OCI-LY1 (cell line): ENCODE results near the gene FDPS.

Experiments
- H2AFZ ChIP-seq: fragments of 200-600 bp; sonication (generic), shearing (Covaris generic); 2 replicates; pipeline ENCODE4 v1.6.0; 2014; ENCODE audit warnings: antibody characterized with exemption, mild to moderate bottlenecking, low read length
- H3F3A ChIP-seq: fragments of 200-600 bp; sonication (generic), shearing (Covaris generic); 2 replicates; pipeline ENCODE4 v1.6.0; 2014; ENCODE audit warnings: mild to moderate bottlenecking, antibody characterized with exemption, low read length, moderate library complexity; ENCODE audit not compliant: insufficient read depth
- H3K27ac ChIP-seq: fragments of 200-600 bp; sonication (generic); 2 replicates; pipeline ENCODE4 v1.5.1; 2014; ENCODE audit warnings: low read length, mixed run types, mild to moderate bottlenecking, low read depth; ENCODE audit not compliant: poor library complexity, severe bottlenecking
- H3K27me3 ChIP-seq: fragments of 200-600 bp; sonication (generic); 2 replicates; pipeline ENCODE4 v1.6.0; 2014; ENCODE audit warnings: antibody characterized with exemption, mild to moderate bottlenecking, low read length, moderate library complexity; ENCODE audit not compliant: insufficient read depth
- H3K36me3 ChIP-seq: fragments of 200-600 bp; sonication (generic); 2 replicates; pipeline ENCODE4 v1.6.1; 2014; ENCODE audit warnings: mild to moderate bottlenecking, antibody characterized with exemption, low read length, moderate library complexity, mixed read lengths; ENCODE audit not compliant: insufficient read depth
- H3K4me1 ChIP-seq: fragments of 200-600 bp; sonication (generic); 2 replicates; pipeline ENCODE4 v1.5.1; 2014; ENCODE audit warnings: mild to moderate bottlenecking, low read length, moderate library complexity; ENCODE audit not compliant: insufficient read depth, severe bottlenecking
- H3K4me2 ChIP-seq: fragments of 200-600 bp; sonication (generic), shearing (Covaris generic); 2 replicates; pipeline ENCODE4 v1.6.1; 2014; ENCODE audit warnings: low read length
- H3K4me3 ChIP-seq: fragments of 200-600 bp; sonication (generic); 2 replicates; pipeline ENCODE4 v1.5.1; 2014; ENCODE audit warnings: low read length, low read depth, mild to moderate bottlenecking, mixed read lengths; ENCODE audit not compliant: poor library complexity, severe bottlenecking
- H3K79me2 ChIP-seq: fragments of 200-600 bp; shearing (Covaris generic); 2 replicates; pipeline ENCODE4 v1.6.1; 2016; ENCODE audit warnings: mixed run types, low read length, mixed read lengths; ENCODE audit not compliant: insufficient read depth
- H3K9ac ChIP-seq: fragments of 200-600 bp; sonication (generic), shearing (Covaris generic); 2 replicates; pipeline ENCODE4 v1.6.1; 2014; ENCODE audit warnings: mild to moderate bottlenecking, low read length, mixed read lengths
- H3K9me2 ChIP-seq: fragments of 200-600 bp; sonication (generic), shearing (Covaris generic); 2 replicates; pipeline ENCODE4 v1.6.1; 2014; ENCODE audit warnings: low read depth, mild to moderate bottlenecking, low read length, mixed read lengths
- H3K9me3 ChIP-seq: fragments of 200-600 bp; shearing (Covaris generic); 2 replicates; pipeline ENCODE4 v1.6.1; 2014; ENCODE audit warnings: low read length, mixed read lengths
- H4K20me1 ChIP-seq: fragments of 200-600 bp; sonication (generic), shearing (Covaris generic); 2 replicates; pipeline ENCODE4 v1.6.0; 2016; ENCODE audit warnings: mild to moderate bottlenecking, low read length; ENCODE audit not compliant: insufficient read depth
- EZH2 ChIP-seq: fragments of 200-600 bp; sonication (generic), shearing (Covaris generic); IDR thresholded peaks from 2 replicates; pipeline ENCODE4 v1.8.0; 2017; ENCODE audit warnings: borderline replicate concordance, mixed run types, mild to moderate bottlenecking, antibody characterized with exemption, low read length, moderate library complexity, mixed read lengths
- TF ChIP-seq, protein P1 (sequence below): fragments of 200-600 bp; sonication (generic), shearing (Covaris generic); IDR thresholded peaks from 2 replicates; pipeline ENCODE4 v1.5.1; 2017; ENCODE audit warnings: mild to moderate bottlenecking, antibody characterized with exemption, low read length, moderate library complexity, mixed read lengths

Gene FDPS

DNA sequence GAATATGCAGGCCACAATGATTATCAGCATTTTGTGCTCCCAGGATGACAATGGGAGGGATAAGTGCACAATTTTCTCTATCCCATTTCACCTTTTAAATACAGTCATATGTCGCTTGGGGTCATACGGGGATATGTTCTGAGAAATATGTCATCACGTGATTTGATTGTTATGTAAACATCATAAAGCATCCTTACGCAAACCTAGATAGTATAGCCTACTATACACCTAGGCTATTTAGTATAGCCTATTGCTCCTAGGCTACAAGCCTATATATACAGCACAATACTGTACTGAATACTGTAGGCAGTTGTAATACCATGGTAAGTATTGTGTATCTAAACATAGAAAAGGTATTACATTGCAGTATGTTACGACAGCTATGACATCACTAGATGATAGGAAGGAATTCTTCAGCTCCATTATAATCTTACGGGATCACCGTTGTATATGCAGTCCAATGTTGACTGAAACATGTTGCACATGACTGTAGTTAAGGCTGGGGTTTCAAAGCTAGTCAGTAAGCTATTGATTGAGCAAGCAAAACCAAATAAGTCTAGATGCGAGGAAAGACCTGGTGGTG, 30.9 kb downstream of the FDPS start:
- H3K36me3 ChIP-seq, result peaks cover 94% of the 10 kb centered on the region
- no peaks in the 10 kb centered on the region for H3K79me2 ChIP-seq
- H3F3A ChIP-seq, result no peaks in the 10 kb centered on the region
- H3K4me2 ChIP-seq, result no peak overlapping the region
- no peak overlapping the region for H2AFZ ChIP-seq
- no peak overlapping the region for H3K4me3 ChIP-seq
- H3K27ac ChIP-seq, result no peak overlapping the region
- H4K20me1 ChIP-seq, result no peaks in the 10 kb centered on the region
- H3K9ac ChIP-seq, result no peak overlapping the region
- no peaks in the 10 kb centered on the region for H3K9me2 ChIP-seq
- H3K4me1 ChIP-seq, result no peaks in the 10 kb centered on the region
- no peak for TF ChIP-seq EZH2
- TF ChIP-seq, protein P1, sequence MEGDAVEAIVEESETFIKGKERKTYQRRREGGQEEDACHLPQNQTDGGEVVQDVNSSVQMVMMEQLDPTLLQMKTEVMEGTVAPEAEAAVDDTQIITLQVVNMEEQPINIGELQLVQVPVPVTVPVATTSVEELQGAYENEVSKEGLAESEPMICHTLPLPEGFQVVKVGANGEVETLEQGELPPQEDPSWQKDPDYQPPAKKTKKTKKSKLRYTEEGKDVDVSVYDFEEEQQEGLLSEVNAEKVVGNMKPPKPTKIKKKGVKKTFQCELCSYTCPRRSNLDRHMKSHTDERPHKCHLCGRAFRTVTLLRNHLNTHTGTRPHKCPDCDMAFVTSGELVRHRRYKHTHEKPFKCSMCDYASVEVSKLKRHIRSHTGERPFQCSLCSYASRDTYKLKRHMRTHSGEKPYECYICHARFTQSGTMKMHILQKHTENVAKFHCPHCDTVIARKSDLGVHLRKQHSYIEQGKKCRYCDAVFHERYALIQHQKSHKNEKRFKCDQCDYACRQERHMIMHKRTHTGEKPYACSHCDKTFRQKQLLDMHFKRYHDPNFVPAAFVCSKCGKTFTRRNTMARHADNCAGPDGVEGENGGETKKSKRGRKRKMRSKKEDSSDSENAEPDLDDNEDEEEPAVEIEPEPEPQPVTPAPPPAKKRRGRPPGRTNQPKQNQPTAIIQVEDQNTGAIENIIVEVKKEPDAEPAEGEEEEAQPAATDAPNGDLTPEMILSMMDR, result no peak
- H3K27me3 ChIP-seq, result no peaks in the 10 kb centered on the region
- no peaks in the 10 kb centered on the region for H3K9me3 ChIP-seq

DNA sequence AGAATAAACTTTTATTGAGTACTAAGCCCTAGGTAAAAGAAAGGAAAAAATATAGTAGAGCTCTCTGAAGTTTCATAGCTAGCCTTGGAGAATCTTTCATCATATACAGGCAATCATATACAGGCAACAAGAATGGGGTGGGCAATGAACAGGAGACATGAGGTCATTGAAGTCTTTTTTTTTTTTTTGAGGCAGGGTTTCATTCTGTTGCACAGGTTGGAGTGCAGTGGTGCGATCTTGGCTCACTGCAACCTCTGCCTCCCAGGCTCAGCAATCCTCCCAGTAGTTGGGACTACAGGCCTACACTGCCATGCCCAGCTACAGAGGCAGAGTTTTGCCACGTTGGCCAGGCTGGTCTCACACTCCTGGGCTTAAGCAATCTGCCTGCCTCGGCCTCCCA, 34.2 kb downstream of the FDPS start:
- no peak overlapping the region for H2AFZ ChIP-seq
- TF ChIP-seq, protein P1, result no peak
- no peak for TF ChIP-seq EZH2
- H3K36me3 ChIP-seq, result peaks cover 91% of the 10 kb centered on the region
- no peaks in the 10 kb centered on the region for H3K27me3 ChIP-seq
- H3K27ac ChIP-seq, result no peak overlapping the region
- H3K4me1 ChIP-seq, result no peaks in the 10 kb centered on the region
- H3K79me2 ChIP-seq, result no peaks in the 10 kb centered on the region
- H3K4me3 ChIP-seq, result no peak overlapping the region
- no peaks in the 10 kb centered on the region for H4K20me1 ChIP-seq
- no peaks in the 10 kb centered on the region for H3F3A ChIP-seq
- no peaks in the 10 kb centered on the region for H3K9me2 ChIP-seq
- H3K9me3 ChIP-seq, result no peaks in the 10 kb centered on the region
- H3K9ac ChIP-seq, result no peak overlapping the region
- no peak overlapping the region for H3K4me2 ChIP-seq

DNA sequence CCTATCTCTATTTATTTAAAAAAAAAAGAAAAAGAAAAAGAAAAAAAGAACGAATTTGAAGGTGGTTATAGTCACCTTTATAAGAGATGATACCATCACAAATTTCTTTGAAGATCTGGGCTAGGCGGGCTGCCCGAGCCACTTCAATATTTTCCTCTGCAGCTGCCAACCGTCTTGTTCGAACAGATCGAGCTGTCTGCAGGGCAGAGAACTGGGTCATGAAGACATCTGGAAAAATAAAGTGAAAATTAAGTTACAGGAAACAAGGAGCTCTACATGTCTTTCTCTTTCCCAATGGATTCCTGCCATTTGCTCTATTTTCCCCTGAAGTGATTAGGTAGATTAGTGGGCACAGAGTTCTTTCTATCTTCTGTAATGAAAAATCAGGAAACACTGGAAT, 44.0 kb downstream of the FDPS start:
- H3K4me1 ChIP-seq, result no peaks in the 10 kb centered on the region
- H3K4me2 ChIP-seq, result no peak overlapping the region
- H4K20me1 ChIP-seq, result no peaks in the 10 kb centered on the region
- no peak for TF ChIP-seq EZH2
- TF ChIP-seq, protein P1, result no peak
- H3K9me3 ChIP-seq, result no peaks in the 10 kb centered on the region
- H3K27me3 ChIP-seq, result no peaks in the 10 kb centered on the region
- H3K9me2 ChIP-seq, result no peaks in the 10 kb centered on the region
- no peak overlapping the region for H3K27ac ChIP-seq
- no peaks in the 10 kb centered on the region for H3K79me2 ChIP-seq
- peaks cover 84% of the 10 kb centered on the region for H3K36me3 ChIP-seq
- no peak overlapping the region for H2AFZ ChIP-seq
- no peaks in the 10 kb centered on the region for H3F3A ChIP-seq
- no peak overlapping the region for H3K4me3 ChIP-seq
- no peak overlapping the region for H3K9ac ChIP-seq
